PFSK-1 (cell line): ENCODE data around the gene PLA2G5.

Experiments used
- POLR2AphosphoS5 ChIP-seq: IDR thresholded peaks from 2 replicates; pipeline ENCODE4 v1.6.1; 2012; ENCODE audit warnings: low read depth, mild to moderate bottlenecking, control low read depth, low read length, moderate library complexity
- REST ChIP-seq, 2 experiments: IDR thresholded peaks; 2 replicates each; pipeline versions ENCODE4 v1.6.1 to v1.8.0; 2011 to 2012; ENCODE audit warnings: low read depth in 2 of 2, low read length in 2 of 2, control low read depth in 1 of 2, inconsistent platforms in 1 of 2, mild to moderate bottlenecking in 1 of 2, moderate library complexity in 1 of 2; ENCODE audit not compliant: insufficient read depth in 1 of 2
- SIN3A ChIP-seq: IDR thresholded peaks from 2 replicates; pipeline ENCODE4 v1.6.1; 2012; ENCODE audit warnings: mild to moderate bottlenecking, low read length, moderate library complexity, borderline replicate concordance; ENCODE audit not compliant: insufficient read depth
- TAF1 ChIP-seq: IDR thresholded peaks from 2 replicates; pipeline ENCODE4 v1.6.1; 2012; ENCODE audit warnings: low read length, control low read depth, borderline replicate concordance; ENCODE audit not compliant: insufficient read depth

- TF ChIP-seq TAF1 (no peak), POLR2AphosphoS5 (no peak), REST (IDR thresholded peaks at IDR 0.05; ENCODE audit: insufficient read depth in 1 of 2, low read depth in 2 of 2, low read length in 2 of 2) (no peak), SIN3A (no peak)
These were observed 38.6 kb downstream of the PLA2G5 start for GRCh38 chr1:20108366-20109123.
